DMS114 treated with DMSO at 0.1 percent for 48 hours (cell line): ENCODE data around the gene MEN1.
A peak's percentile ranks its signal among the peaks of the same experiment; 100 is the strongest.

Experiments used
- DNase-seq: peaks from one replicate; lab custom pipeline; 2025; ENCODE audit not compliant: unreplicated experiment; lab: John Stamatoyannopoulos, UW

The MEN1 gene

GRCh38 chr11:64810271-64810890 is at the start of gene MEN1:
TSS of gene MEN1 (minus strand) at chr11:64810551. CDS start at chr11:64810109, 442 bp downstream.
- peak; percentile 95 for DNase-seq

DNA sequence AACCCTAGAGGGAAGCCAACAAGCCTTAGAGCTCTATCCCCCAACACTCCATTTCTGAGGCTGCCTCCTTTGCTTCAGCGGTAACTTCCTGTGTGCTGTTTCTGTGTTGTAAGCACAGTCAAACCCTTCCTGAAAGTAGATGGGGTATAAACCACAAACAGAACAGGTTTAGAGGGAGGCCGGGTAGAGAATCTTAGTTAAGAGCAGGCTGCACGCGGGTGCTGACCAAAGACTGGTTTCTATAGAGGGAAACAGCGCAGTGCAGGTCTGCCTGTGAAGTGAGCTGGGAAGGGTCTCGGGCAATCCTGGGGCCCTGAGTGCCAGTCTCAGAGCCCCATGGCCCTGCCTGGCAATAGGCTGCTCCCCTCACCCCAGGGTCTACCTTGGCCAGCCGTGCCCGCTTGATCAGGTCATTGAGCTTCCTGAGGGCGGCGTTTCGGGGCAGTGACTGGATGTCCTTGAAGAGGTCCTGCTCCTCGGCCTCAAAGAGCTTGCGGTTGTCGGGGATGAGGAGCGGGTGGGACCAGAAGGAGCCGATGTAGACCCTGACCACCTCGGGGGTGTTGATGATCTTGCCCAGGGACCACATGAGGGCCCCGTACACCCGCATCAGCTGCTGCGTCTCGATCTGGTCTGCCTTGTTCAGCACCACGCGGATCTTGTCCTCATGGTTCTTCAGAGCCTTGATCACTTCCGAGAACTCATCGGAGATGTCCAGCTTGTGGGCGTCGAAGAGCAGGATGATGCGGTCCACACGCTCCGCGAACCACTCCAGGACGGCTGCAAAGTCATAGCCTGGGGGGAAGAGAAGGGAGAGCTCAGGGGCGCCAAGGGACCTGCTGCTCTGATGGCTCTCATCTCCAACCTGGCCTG is 49.4 kb upstream of the MEN1 start:
- DNase-seq: no peak

GRCh38 chr11:64858467-64859263 is 48.3 kb upstream of the MEN1 start:
- DNase-seq: no peak

GRCh38 chr11:64857485-64857884 is 47.1 kb upstream of the MEN1 start:
- no peak for DNase-seq

- no peak for DNase-seq
Observed at GRCh38 chr11:64856382-64857227, 46.3 kb upstream of the MEN1 start.

DNA sequence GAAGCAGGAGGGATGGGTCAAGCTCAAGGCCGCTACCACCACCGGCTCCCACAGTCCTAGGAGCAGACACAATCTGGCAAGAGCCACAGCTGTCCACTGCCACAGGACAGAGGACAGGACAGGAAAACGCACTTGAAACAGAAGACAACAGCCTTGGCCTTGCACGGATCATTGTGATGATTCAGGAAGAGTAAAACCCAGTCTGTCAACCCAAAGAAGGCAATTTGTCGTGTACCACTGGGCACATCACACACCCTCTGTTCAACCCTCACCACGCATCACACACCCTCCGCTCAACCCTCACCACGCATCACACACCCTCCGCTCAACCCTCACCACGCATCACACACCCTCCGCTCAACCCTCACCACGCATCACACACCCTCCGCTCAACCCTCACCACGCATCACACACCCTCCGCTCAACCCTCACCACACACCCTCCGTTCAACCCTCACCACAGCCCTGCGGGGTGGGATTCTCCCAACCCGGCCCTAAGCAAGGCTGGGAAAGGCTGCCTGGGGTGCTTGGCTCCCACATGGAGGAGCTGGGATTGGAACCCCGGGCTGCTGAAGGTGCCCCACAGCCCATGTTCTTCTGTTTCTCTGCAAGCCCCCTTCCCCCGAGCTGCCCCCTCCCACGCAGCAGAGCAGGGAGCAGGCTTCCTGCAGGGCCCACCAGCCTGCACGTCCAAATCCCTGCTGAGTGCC is 45.4 kb upstream of the MEN1 start:
- DNase-seq: no peak

- no peak for DNase-seq
Observed at GRCh38 chr11:64854534-64855502, 44.5 kb upstream of the MEN1 start.

DNA sequence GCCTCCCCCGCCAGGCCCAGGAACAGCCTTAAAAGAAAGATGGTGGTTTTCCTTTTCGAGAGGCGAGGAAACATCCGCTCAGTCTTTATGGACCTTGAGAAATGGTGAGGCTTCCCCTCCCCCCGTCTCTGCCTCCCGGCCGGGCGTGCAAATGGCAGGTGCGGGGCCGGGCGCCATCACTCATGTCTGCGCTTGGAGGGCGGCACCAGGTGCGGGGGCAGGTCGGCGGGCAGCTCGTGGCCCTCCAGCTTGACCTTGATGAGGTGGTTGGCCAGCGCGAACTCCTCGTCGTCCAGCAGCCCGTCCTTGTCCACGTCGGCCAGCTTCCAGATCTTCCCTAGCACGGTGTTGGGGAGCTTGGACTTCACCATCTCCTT is 43.8 kb upstream of the MEN1 start:
- no peak for DNase-seq

DNA sequence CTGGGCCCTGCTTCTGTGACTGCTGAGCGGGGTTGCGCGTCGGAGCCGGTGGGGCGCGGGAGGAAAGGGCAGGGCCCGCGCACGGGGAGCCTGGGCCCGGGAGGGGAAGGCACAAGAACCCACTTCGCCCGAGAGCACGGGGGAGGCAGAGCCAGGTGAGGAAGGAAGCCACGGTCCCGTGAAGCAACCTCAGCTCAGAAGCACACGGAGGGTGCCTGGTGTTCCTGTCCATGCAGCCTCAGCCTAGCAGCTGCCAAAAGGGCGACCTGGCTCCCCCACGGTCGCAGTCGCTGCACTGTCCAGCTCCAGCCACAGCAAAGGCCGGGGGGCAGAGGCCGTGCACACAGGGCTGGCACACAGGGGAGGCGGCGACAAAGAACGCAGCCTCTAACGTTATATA is 43.4 kb upstream of the MEN1 start:
- DNase-seq: no peak

GRCh38 chr11:64852804-64853509 is 42.6 kb upstream of the MEN1 start:
- no peak for DNase-seq

DNA sequence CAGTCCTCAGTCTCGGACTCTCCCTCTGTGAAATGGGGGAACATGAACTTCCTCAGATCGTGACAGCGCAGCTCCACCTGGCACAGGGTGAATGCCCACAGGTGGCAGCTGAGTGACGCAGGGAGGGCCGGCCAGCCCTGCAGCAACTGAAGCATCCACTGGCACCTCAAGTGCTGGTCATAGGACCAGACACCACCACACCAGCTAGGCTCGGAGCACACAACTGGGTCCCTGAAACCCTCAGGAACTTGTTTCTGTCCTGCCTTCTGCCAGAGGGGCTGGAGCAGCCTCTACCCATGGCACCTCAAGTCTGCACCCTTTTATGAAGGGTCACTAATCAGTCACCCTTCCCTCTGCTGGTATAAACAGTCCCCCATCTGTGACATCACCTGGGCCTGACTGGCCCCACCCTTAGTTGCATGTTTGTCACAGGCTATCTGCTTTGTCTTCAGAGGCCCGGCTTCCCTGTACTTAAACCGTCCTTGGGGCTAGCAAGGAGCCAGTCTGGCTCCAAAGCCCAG is 41.5 kb upstream of the MEN1 start:
- DNase-seq: no peak

DNA sequence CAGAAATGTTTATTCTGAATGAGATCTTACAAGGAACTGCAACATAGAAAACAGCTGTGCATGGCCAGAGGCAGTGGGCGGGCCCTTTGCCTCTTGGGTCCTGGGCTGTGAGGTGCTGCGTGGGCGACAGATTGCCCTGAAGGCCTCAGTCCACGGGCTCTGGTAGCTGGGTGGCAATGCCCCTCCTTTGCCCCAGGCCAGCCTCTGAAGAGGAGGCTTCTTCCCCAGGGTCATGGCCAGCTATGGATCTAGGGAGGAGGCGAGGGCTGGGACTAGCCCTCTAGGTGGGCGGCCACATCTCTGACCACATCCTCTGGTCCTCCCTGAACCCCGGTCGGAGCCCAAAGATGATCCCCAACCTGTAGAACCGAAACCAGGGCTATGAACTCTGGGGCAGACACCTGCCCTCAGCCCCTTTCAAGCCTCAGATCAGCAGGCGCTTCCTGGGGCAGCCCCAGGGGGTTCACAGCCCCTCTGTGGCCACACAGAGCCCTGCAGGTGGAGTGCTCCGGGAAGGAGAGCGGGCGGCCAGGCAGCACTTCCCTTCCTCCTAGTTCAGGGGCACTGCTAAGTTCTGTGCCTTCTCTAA is 40.7 kb upstream of the MEN1 start:
- DNase-seq: no peak

DNA sequence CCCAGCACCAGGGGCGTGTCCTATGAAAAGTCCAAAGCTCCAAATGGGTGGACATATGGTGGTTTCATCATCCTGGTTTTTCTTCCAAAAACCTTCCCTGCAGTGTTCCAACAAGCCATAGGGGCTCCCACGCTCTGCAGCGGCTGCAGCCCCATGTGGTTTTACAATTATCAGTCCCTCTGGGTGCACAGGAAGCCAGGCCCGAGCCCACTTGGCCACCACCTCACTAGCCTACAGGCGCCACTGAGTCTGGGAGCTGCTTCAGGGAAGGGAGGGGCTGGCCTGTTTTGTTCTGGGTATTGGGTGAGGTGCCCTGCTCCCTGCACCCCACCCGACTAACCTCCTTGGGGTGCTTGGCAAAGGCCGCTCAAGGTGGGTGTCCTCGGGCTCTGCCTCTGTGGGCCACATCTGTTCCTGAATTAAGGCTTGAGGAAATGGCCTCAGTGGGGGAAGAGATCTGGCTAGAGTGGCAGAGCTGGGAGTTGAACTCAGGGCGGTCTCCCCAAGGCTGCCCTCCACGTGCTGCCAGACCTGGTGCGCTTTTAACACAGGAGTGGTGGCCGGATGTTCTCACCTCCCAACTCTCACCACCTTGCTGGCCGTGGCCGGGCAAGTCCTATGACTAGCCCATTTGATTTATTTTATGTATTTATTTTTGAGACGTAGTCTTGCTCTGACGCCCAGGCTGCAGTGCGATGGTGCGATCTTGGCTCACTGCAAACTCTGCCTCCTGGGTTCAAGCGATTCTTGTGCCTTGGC is 39.4 kb upstream of the MEN1 start:
- DNase-seq: no peak

- no peak for DNase-seq
Observed at GRCh38 chr11:64848826-64849597, 38.7 kb upstream of the MEN1 start.

- DNase-seq: no peak
Observed at GRCh38 chr11:64848214-64848825, 38.0 kb upstream of the MEN1 start.
